Inflammatory macrophage treated with lipopolysaccharide for 1 hour (primary cell): ENCODE data around the gene RASA1.
"Not testable (repeated sequence)": the region's sequence is repeated elsewhere in the genome, so short reads cannot be mapped to it uniquely, and the experiment has no call there.

Experiments
- DNase-seq, 2 donors: peaks; one replicate each; pipeline ENCODE4 v3.0.0-alpha.2; 2020 to 2022

RASA1 gene

GRCh38 chr5:87287266-87287665 is 19.6 kb downstream of the RASA1 start:
- DNase-seq, result not testable (repeated sequence)

- peak; percentile 52 to 63 for DNase-seq
Observed at GRCh38 chr5:87298692-87299362, 31.1 kb downstream of the RASA1 start.

DNA sequence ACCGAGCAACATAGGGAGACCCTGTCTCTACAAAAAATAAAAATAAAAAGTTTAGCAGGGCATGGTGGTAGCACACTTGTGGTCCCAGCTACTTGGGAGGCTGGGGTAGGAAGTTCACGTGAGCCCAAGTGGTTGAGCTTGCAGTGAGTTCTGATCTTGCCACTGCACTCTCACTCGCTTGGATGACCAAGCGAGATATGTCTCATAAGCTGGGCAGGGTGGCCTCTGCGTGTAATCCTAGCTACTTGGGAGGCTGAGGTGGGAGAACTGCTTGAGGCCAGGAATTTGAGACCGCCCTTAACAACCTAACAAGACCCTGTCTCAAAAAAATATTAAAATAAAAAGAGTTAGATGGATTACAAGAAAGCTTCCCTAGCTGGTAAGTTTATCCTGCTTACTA is 32.5 kb downstream of the RASA1 start:
- DNase-seq, result no peak

- peak; percentile 72 to 77 for DNase-seq
Observed at GRCh38 chr5:87300744-87301143, 33.1 kb downstream of the RASA1 start.

- DNase-seq, result peak; percentile 23 to 31
Observed at GRCh38 chr5:87302061-87302460, 34.4 kb downstream of the RASA1 start.

- no peak for DNase-seq
Observed at GRCh38 chr5:87303324-87303723, 35.6 kb downstream of the RASA1 start.

GRCh38 chr5:87306090-87306489 is 38.4 kb downstream of the RASA1 start:
- not testable (repeated sequence) for DNase-seq

DNA sequence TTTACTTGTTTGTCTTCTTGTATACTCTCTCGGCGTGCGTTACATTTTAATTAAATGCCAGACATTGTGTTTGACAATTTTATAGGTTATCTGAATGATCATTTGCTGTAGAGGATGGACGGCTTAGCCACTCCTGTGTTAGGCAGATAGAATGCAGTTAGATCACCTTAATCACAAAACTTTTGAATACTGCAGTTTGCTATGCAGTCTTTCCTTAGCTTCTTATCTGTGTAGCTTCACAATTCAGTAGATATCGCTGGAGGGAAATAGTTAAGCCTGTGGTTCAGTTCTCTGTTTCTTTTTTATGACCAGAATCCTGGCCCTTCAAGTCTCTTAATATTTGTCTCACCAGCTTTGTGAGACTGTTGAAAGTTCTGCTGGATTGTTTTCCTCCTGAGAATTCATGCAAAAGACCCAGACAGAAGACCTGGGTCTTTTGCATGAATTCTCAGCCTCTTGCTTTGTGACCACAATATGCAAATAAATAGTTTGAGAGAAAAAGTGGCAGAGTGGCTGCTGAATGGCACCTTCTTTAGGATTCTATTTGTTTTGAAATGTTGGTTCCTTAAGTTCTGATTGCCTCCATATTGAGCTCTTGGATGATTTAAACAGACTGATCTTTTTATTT is 40.2 kb downstream of the RASA1 start:
- no peak for DNase-seq

DNA sequence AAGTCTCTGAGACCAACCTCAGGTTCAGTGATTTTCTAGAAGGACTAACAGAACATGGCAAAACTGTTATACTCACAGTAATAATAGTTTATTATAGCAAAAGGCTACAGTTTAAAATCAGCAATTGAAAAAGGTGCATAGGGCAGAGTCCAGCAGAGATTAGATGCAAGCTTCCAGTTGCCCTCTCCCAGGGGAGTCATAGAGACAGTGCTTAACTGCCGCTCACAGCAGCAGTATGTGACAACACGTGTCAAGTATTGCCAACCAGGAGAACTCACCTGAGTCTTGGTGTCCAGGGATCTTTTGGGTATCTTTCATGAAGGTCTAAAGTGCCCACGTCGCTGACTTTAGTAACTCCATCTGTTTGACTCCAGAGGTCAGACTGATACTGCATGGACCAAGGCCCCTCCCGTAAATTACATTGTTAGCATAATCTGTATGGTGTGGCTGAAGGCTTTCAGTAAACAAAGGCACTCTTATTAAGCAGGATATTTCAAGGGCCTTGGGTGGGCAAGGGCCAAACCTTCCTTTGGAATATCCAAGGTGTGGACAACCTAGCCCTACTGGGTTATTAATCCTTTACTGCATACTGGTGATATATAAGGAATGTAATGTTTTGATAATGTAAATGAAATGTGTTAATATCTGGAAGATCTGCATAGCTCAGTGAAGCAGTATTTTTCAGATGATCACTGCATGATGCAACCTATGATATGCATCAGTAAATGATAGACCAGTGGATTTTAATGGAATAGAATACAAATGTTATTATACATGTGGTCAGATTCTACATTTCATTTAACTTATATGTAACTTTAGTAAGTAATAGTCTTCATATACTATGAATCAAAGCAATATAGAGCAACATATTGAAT is 44.0 kb downstream of the RASA1 start:
- DNase-seq, result no peak

DNA sequence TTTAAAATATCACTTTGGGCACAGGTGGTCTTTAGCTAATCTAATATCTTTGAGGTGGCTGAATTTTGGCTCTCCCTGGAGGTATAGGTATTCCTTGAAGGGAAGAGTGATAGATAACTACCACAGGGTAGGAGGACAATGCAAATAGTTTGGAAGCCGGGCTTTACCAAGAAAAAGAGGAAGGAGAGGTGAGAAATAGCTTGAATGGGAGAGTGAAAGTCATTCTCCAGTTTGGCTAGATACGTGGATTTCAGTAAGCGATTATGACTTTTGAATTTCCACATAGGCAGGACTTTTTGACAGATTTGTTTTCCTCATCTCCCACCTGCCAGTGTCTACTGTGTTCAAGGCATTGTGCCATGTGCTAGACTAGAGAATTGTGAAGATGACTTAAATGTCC is 45.5 kb downstream of the RASA1 start:
- peak; percentile 38 to 58 for DNase-seq

DNA sequence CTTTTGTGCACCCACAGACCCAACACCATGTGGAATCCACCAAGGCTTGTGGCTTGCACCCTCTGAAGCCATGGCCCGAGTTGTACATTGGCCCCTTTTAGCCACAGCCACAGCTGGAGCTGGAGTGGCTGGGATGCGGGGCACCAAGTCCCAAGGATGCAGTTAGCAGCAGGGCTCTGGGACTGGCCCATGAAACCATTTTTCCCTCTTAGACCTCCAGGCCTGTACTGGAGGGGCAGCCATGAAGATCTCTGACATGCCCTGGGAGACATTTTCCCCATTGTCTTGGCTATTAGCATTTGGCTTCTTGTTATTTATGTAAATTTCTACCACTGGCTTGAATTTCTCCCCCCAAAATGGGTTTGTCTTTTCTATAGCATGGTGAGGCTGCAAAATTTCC is 51.8 kb downstream of the RASA1 start:
- DNase-seq, result no peak

DNA sequence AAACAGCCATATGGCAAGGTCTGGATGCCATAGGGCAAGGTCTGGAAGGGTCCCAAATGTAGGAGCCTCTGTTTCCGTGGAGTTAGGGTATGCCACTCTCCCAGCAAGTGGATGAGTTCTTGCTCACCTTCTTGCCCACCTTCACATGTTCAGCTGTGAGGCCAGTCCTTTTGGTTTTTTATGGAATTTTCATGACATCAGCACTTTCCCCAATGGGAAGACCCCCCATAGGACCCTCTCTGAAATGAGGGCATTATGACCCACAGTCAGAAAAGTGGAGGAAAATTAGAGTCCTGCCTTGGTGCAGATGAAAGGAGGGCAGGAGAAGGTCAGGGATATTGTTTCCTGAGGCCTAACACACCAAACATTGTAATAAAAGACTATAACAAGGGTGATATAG is 53.9 kb downstream of the RASA1 start:
- DNase-seq, result no peak

- no peak for DNase-seq
Observed at GRCh38 chr5:87322381-87322780, 54.7 kb downstream of the RASA1 start.

DNA sequence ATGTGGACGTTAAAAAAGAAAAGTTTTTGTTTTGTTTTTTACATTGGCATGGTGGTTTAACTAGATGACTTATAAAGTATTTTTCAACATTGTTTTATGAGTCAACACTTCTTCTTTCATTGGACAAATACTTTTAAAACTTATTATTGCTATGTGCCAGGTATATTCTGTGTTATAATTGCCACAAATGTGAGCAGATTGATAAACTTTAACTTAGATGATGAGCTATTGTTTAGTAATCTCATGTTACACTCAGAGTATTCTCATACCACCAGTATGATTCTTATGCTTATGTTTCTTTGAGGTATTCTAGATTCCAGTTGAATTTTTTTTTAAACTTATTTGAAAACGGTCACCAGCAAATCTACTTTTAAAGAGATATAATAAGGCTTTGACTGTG is 60.3 kb downstream of the RASA1 start:
- no peak for DNase-seq

DNA sequence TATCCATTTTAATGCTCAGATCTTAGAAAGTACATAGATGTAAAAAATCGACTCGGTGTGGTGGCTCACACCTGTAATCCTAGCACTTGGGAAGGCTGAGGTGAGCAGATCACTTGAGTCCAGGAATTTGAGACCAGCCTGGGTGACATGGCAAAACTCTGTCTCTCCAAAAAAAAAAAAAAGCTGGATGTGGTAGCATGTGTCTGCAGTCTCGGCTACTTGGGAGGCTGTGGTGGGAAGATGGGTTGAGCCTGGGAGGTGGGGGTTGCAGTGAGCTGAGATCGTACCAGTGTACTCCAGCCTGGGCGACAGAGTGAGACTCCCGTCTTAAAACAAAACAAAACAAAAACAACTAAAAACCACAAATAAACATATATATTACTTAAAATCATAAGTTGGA is 61.4 kb downstream of the RASA1 start:
- no peak for DNase-seq

GRCh38 chr5:87339986-87340385 is 72.3 kb downstream of the RASA1 start:
- no peak for DNase-seq

DNA sequence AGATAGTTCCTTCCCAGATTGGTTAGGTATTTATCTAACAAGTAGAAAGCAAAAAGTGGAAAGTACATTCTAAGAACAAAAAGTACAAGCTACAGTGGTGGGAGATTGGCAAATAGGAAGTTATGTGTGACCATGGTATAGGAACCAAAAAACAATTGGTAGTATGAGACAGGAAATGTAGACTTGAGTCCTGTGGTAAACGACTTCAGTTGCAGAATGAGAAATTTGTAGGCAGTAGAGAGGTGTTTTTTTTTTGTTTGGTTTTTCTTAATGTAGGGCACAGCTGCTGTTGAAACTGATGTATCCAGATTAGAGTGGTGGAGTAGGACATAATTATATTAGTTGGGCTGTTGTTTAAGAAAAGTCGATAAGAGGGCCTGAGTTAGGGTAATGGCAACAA is 73.0 kb downstream of the RASA1 start:
- peak; percentile 26 to 33 for DNase-seq

DNA sequence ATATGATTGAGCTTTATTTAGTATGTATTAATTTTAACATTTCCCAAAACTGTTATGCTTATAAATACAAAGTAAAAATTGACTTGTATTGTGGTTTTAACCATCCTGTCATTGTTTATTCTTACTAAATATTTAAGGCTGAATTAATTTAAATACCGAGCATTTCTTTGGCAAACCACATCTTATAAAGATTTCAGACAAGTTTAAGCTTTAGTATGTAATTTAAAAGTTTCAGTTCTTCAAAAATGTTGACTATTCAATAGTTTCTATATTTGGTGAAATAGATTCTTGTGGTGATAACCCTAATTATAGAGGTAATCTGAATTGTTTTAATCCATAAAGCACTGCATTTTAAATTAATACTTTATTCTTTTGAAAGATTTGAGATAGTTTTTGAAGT is 79.6 kb downstream of the RASA1 start:
- no peak for DNase-seq

DNA sequence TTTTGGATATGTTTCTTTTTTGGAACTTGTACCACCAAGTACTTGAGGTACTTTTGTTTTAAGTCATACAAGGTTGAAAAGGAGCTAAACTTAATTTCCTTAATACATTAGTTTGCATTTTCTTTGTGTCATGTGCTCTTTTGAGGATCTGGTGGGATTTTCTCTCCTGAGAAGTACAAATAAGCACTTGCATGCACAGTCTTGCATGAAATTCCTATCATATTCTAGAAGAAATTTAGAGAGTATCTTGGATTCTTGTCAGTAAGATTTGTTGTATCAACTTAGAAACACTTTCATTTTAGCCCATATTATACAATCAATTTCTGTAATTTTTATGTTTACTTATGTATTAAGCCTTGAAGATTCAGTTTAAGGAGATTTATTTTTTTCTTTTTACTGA is 80.2 kb downstream of the RASA1 start:
- DNase-seq, result no peak

- DNase-seq, result no peak
Observed at GRCh38 chr5:87354496-87354895, 86.8 kb downstream of the RASA1 start.

DNA sequence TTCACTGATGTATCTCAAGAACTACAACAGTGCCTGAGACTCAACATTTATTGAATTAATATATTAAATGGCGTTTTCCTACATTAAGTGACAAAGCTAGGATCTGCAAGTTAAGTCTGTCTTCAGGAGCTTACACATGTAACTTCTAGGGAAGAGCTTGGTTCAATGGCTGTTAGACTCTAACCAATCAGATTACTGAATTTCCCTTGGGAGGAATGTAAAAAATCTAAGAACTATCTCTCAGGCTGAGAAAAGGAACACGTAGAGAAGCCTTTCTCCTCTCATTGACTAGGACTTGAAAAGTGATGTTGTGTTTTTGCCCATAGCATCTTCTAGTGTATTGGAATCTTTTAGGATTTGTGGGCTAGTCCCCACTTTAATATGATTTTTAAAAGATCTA is 91.4 kb downstream of the RASA1 start:
- DNase-seq, result no peak

GRCh38 chr5:87360132-87360531 is 92.4 kb downstream of the RASA1 start:
- DNase-seq, result no peak

GRCh38 chr5:87361031-87361445 is 93.4 kb downstream of the RASA1 start:
- DNase-seq, result no peak
